ENCODE results near the gene CEP192. TPM values are rescaled to one million over a fixed set of nuclear protein-coding genes. Genes with fewer than 3 reads are reported as not detected.

CEP192 gene
- total RNA-seq, 1 experiment from 2014 or later, result 24.3 TPM

DNA sequence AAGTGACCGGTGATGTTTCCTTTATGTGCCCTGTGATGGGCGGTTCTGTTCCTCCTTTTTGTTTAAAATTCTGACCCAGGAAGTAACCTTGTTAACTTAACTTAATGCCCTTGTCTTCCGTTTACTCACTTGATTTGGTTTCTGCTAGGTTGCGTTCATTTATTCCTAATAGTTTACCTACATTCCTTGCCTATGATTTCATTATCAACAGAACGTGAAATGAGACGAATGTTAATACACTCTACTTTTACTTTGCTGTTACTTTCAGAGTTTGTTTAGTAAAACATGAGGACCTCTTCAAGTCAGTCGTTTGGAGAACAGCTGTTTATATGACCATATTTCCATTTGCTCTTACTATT, 638 bp downstream of the CEP192 start:
- no peaks in the 10 kb centered on the region for H3K27me3 ChIP-seq (ENCODE audit: insufficient read depth, low read length)
- RAD21 ChIA-PET (ENCODE audit: low non-redundant PET in 1 of 2, low total read pairs in 2 of 2, uncharacterized antibody in 2 of 2, unreplicated experiment in 2 of 2), result no interaction called here
- CTCF ChIA-PET, result no interaction called here
- peak overlapping the region; percentile 74 to 98 for H3K4me3 ChIP-seq (replicated peaks in 1 of 2; ENCODE audit: low read depth in 1 of 2, low read length in 2 of 2)
- peaks cover 12 to 24% of the 10 kb centered on the region in 2 experiments; a peak in 3 of 4 replicates for H3K4me1 ChIP-seq (ENCODE audit: control insufficient read depth in 1 of 2, insufficient read depth in 2 of 2, low read length in 2 of 2)
- ATAC-seq (no peak), DNase-seq (ENCODE audit: low read depth, low spot score) (no peak)
- H4K20me1 ChIP-seq (ENCODE audit: insufficient read depth), result no peaks in the 10 kb centered on the region
- H3K9me2 ChIP-seq (ENCODE audit: insufficient read depth), result no peaks in the 10 kb centered on the region
- H3K9ac ChIP-seq (ENCODE audit: low read length), result peak overlapping the region; percentile 92
- H2AFZ ChIP-seq (ENCODE audit: low read depth, low read length, poor library complexity, severe bottlenecking), result no peak overlapping the region
- H3K9me3 ChIP-seq (ENCODE audit: control insufficient read depth in 1 of 2, insufficient read depth in 1 of 2, low read depth in 1 of 2, low read length in 2 of 2), result no peaks in the 10 kb centered on the region
- H3K79me2 ChIP-seq (ENCODE audit: insufficient read depth, low read length), result peaks cover 55% of the 10 kb centered on the region
- peak overlapping the region; percentile 77 for H3K4me2 ChIP-seq (ENCODE audit: low read length)
- no peaks in the 10 kb centered on the region; a peak in 1 of 4 replicates for H3K36me3 ChIP-seq (ENCODE audit: control insufficient read depth in 1 of 2, insufficient read depth in 2 of 2, low read length in 2 of 2)
- TF ChIP-seq, protein P1, sequence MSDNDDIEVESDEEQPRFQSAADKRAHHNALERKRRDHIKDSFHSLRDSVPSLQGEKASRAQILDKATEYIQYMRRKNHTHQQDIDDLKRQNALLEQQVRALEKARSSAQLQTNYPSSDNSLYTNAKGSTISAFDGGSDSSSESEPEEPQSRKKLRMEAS (IDR thresholded peaks at IDR 0.05), result no peak
- no peak for TF ChIP-seq EZH2phosphoT487 (IDR thresholded peaks at IDR 0.05; ENCODE audit: borderline replicate concordance)
- TF ChIP-seq ZFX (IDR thresholded peaks at IDR 0.05), result no peak
- no peak for TF ChIP-seq SP1 (IDR thresholded peaks at IDR 0.05; ENCODE audit: low read depth)
- no peak for TF ChIP-seq ZNF274 (IDR thresholded peaks at IDR 0.05; ENCODE audit: low read depth, low read length)
- no TSS peak for BruUV-seq (replicated peaks)
- POLR2A ChIA-PET, result interaction anchor here (1.4 to 2.2 kb wide), 3 partner anchors 8 to 108 kb away, joined by 4 to 21 read pairs (median 5); partner anchors contain the start of gene PTPN2
- intact Hi-C loops (cut with micrococcal nuclease), result no loop called here
- peak overlapping the region; percentile 83 for H3K27ac ChIP-seq (ENCODE audit: low read depth, low read length)

DNA sequence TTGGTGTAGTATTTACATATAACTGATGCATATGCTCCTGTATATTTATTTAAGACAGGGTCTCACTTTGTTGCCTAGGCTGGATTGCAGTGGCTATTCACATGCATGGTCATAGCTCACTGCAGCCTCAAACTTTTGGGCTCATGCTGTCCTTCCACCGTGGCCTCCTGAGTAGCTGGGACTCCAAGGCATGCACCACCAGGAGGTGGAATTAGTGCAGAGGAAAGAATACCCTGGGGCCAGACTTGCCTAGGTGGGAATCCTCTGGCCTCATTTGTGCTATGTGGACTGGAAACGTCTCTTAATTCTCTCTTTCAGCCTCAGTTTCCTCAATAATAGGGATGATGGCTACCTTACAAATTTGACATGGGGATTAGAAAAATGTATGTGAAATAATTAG, 2.3 kb downstream of the CEP192 start:
- no peak overlapping the region for H3K27ac ChIP-seq (ENCODE audit: low read depth, low read length)
- no peak overlapping the region for H2AFZ ChIP-seq (ENCODE audit: low read depth, low read length, poor library complexity, severe bottlenecking)
- BruUV-seq (replicated peaks), result no TSS peak
- DNase-seq (ENCODE audit: low read depth, low spot score), result no peak
- H3K4me1 ChIP-seq (ENCODE audit: control insufficient read depth in 1 of 2, insufficient read depth in 2 of 2, low read length in 2 of 2), result peaks cover 12 to 24% of the 10 kb centered on the region in 2 experiments; a peak in 3 of 4 replicates
- no peak overlapping the region for H3K9ac ChIP-seq (ENCODE audit: low read length)
- H3K27me3 ChIP-seq (ENCODE audit: insufficient read depth, low read length), result no peaks in the 10 kb centered on the region
- CTCF ChIA-PET, result no interaction called here
- peaks cover 71% of the 10 kb centered on the region for H3K79me2 ChIP-seq (ENCODE audit: insufficient read depth, low read length)
- H3K4me2 ChIP-seq (ENCODE audit: low read length), result no peak overlapping the region
- no peak for ATAC-seq
- no peaks in the 10 kb centered on the region for H3K9me3 ChIP-seq (ENCODE audit: control insufficient read depth in 1 of 2, insufficient read depth in 1 of 2, low read depth in 1 of 2, low read length in 2 of 2)
- H3K36me3 ChIP-seq (ENCODE audit: control insufficient read depth in 1 of 2, insufficient read depth in 2 of 2, low read length in 2 of 2), result no peaks in the 10 kb centered on the region; a peak in 1 of 4 replicates
- POLR2A ChIA-PET, result no interaction called here
- intact Hi-C loops (cut with micrococcal nuclease), result no loop called here
- H4K20me1 ChIP-seq (ENCODE audit: insufficient read depth), result peaks cover 4% of the 10 kb centered on the region; the same call in 1 of the 2 replicates
- RAD21 ChIA-PET (ENCODE audit: low non-redundant PET in 1 of 2, low total read pairs in 2 of 2, uncharacterized antibody in 2 of 2, unreplicated experiment in 2 of 2), result no interaction called here
- no peak overlapping the region for H3K4me3 ChIP-seq (replicated peaks in 1 of 2; ENCODE audit: low read depth in 1 of 2, low read length in 2 of 2)
- H3K9me2 ChIP-seq (ENCODE audit: insufficient read depth), result no peaks in the 10 kb centered on the region
- TF ChIP-seq CEBPB (IDR thresholded peaks at IDR 0.05; ENCODE audit: low read depth), result no peak
- TF ChIP-seq CBX3 (IDR thresholded peaks at IDR 0.05; ENCODE audit: low read depth), result no peak
- TF ChIP-seq, protein P2, sequence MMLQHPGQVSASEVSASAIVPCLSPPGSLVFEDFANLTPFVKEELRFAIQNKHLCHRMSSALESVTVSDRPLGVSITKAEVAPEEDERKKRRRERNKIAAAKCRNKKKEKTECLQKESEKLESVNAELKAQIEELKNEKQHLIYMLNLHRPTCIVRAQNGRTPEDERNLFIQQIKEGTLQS (IDR thresholded peaks at IDR 0.05), result no peak
- no peak for TF ChIP-seq EZH2phosphoT487 (IDR thresholded peaks at IDR 0.05; ENCODE audit: borderline replicate concordance)
- TF ChIP-seq, protein P3, sequence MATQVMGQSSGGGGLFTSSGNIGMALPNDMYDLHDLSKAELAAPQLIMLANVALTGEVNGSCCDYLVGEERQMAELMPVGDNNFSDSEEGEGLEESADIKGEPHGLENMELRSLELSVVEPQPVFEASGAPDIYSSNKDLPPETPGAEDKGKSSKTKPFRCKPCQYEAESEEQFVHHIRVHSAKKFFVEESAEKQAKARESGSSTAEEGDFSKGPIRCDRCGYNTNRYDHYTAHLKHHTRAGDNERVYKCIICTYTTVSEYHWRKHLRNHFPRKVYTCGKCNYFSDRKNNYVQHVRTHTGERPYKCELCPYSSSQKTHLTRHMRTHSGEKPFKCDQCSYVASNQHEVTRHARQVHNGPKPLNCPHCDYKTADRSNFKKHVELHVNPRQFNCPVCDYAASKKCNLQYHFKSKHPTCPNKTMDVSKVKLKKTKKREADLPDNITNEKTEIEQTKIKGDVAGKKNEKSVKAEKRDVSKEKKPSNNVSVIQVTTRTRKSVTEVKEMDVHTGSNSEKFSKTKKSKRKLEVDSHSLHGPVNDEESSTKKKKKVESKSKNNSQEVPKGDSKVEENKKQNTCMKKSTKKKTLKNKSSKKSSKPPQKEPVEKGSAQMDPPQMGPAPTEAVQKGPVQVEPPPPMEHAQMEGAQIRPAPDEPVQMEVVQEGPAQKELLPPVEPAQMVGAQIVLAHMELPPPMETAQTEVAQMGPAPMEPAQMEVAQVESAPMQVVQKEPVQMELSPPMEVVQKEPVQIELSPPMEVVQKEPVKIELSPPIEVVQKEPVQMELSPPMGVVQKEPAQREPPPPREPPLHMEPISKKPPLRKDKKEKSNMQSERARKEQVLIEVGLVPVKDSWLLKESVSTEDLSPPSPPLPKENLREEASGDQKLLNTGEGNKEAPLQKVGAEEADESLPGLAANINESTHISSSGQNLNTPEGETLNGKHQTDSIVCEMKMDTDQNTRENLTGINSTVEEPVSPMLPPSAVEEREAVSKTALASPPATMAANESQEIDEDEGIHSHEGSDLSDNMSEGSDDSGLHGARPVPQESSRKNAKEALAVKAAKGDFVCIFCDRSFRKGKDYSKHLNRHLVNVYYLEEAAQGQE (IDR thresholded peaks at IDR 0.05; ENCODE audit: low read depth), result no peak
- no peak for TF ChIP-seq POLR2A (IDR thresholded peaks at IDR 0.05; ENCODE audit: borderline replicate concordance, extremely low read depth, insufficient read depth, insufficient read length)
- TF ChIP-seq, protein P4, sequence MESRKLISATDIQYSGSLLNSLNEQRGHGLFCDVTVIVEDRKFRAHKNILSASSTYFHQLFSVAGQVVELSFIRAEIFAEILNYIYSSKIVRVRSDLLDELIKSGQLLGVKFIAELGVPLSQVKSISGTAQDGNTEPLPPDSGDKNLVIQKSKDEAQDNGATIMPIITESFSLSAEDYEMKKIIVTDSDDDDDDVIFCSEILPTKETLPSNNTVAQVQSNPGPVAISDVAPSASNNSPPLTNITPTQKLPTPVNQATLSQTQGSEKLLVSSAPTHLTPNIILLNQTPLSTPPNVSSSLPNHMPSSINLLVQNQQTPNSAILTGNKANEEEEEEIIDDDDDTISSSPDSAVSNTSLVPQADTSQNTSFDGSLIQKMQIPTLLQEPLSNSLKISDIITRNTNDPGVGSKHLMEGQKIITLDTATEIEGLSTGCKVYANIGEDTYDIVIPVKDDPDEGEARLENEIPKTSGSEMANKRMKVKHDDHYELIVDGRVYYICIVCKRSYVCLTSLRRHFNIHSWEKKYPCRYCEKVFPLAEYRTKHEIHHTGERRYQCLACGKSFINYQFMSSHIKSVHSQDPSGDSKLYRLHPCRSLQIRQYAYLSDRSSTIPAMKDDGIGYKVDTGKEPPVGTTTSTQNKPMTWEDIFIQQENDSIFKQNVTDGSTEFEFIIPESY (IDR thresholded peaks at IDR 0.05; ENCODE audit: extremely low read depth, insufficient replicate concordance, low read length), result no peak
- no peak for TF ChIP-seq SP1 (IDR thresholded peaks at IDR 0.05; ENCODE audit: low read depth)
- no peak for TF ChIP-seq RAD21 (IDR thresholded peaks at IDR 0.05; ENCODE audit: low read depth)
- TF ChIP-seq FOSL1 (IDR thresholded peaks at IDR 0.05; ENCODE audit: low read depth), result no peak
- TF ChIP-seq POLR2AphosphoS5 (IDR thresholded peaks at IDR 0.05; ENCODE audit: low read depth, low read length), result no peak
- no peak for TF ChIP-seq TCF7L2 (IDR thresholded peaks at IDR 0.05; ENCODE audit: borderline replicate concordance, extremely low read depth, insufficient read depth, insufficient read length)
